HG02973 (cell line): ENCODE measurements around the gene TAF10.

Experiments used
- ATAC-seq: cut with Tn5 transposase; IDR thresholded peaks from one replicate; pipeline ENCODE4 v1.9.1; 2021; ENCODE audit warnings: moderate library complexity; ENCODE audit not compliant: unreplicated experiment

Gene TAF10

DNA sequence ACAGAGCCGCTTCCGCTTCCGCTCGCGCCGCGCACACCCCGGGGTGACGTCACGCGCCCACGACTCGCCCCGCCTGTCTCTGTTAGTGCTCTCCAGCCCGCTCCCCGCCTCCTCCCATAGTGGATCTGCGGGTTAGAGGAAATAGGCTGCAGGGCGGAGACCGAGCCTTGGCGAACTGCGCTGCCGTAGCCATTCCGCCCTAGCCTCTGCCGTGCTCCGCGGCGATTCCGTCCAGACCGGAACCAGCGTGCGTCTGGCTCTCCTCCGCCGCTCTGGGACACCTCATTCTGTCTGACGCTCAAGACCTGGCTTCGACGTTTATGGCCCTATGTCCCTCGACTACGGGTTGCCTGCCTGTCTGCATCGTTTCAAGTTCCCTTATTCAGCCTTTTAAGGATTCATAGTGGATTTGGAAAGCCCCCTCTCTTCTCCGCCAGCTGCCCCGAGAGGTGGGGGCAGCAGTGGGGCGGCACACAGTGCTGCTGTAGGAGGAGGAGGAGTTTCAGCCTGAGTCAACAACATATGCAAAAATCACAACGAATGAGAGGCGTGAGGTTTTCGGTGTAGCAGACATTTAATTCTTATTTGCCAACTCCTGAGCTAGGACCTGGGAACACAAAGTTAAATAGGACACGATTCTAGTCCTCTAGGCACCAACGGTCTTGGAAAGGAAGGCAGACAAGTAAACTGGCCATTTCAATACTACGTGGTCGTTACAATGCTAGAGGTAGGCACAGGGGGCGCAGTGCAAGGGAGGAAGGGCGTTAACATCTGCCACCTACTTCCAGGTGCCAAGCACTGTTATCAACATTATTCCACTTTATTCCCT lies at the start of gene TAF10:
TAF10 (minus strand) TSS at position 4 of the 829 bp plus-strand sequence. CDS start 27 bp downstream, outside the sequence.
- ATAC-seq = peak; percentile 79

DNA sequence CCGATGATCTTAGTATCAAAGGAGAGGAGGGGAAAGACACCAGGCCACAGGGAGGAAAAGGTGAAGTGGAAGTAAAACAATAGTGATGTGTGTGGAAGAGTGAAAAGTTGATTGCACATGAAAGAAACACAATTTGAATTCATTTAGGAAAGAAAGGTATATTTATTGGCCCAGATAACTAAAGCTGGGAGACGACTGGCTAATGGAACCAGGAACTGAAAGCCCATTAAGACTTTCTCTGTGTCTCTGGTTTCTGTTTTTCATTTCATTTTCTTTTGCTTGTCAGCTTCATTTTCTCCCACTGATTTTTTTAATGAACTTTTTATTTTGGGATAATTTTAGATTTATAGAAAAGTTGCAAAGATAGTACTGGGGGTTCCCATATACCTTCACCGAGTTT lies 48.7 kb upstream of the TAF10 start:
- ATAC-seq = no peak

DNA sequence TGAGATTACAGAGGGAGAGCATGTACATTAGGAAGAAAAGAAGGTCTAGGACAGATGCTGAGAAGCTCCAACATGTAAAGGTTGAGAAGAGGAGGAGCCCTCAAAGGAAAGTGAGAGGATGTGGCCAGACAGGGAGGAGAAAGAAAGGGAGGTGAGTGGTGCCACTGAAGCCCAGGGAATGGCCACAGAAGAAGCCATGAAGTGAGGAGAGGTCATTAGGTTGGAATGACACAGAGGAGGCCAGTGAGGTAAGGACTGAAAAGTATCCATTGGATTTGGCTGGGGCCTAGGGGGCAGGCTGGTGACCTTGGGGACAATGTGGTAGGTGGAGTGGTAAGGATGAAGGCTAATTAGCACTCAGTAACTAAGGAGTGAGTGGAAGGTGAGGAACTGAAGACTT lies 46.6 kb upstream of the TAF10 start:
- no peak for ATAC-seq

DNA sequence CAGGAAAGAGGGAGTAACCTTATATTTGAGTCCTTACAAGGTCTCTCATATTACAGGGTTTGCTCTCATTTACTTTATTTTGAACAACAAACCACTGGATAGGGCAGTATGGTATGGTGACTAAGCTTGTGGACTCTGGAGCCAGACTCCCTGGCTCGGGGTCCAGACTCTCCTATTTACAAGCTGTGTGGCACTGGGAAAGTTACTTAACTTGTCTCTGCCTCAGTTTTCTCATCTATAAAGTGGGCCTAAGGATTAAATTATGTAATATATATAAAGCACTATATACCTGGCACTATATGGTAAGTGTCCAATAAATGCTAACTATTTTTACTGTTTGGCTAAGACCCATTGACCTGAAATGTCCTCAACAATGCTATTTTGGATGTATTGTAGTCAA lies 45.3 kb upstream of the TAF10 start:
- no peak for ATAC-seq

GRCh38 chr11:6656936-6657335 lies 44.9 kb upstream of the TAF10 start:
- no peak for ATAC-seq

DNA sequence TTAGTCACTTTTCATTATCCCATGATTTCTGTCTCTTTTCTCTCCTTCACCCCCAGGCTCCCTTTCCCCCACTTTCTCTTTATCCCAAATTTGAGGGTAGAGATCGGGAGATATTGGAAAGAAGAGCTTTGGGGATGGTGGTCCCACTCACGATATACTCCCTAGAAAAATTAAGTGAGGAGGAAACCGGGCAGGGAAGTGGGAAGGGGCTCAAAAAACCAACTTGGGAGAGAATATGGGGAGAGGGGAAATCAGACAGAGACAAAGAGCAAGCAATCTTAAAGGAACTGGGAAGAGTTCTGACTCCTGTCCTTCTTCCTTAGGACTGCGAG lies 44.5 kb upstream of the TAF10 start:
- no peak for ATAC-seq

DNA sequence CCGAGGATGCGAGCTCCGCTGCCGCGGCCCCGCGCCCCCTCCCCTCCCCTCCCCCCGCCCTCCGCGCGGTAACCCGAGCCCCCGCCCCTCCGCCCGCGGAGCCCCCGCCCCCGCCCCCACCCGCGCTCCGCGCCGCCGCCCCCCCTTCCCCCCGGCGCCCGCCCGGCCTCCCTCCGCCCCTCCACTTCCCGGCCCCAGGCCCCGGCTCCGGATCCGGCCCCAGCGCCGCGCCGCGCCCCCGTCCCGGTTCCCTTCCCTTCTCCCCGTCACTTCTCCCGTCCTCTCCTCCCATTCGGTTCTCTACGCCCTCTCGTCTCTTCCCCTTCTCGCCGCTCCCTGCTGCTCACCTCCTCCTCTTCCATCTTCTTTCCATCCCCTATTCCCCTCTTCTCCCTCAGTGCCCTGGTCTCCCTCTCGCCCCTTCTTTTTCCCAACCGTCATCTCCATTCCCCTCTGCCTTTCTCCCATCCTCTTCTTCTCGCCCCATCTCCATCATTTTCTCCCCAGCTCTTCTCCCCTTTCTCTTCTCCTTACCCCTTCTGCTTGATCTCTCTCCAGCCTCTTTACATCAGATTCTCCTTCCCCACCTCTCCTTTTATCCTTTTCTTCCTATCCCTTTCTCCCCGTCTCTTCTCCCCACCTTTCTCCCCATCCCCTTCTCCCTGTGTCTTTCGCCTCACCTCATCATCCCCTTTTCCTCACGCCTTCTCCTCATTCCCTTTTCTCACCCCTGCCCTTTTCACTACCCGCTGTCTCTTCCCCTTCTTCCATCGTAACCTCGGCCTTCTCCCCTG lies 44.0 kb upstream of the TAF10 start, which contains the start of gene DCHS1:
DCHS1 (minus strand) TSS at position 20 of the 794 bp plus-strand sequence. CDS start 14,196 bp downstream, outside the sequence.
- no peak for ATAC-seq

DNA sequence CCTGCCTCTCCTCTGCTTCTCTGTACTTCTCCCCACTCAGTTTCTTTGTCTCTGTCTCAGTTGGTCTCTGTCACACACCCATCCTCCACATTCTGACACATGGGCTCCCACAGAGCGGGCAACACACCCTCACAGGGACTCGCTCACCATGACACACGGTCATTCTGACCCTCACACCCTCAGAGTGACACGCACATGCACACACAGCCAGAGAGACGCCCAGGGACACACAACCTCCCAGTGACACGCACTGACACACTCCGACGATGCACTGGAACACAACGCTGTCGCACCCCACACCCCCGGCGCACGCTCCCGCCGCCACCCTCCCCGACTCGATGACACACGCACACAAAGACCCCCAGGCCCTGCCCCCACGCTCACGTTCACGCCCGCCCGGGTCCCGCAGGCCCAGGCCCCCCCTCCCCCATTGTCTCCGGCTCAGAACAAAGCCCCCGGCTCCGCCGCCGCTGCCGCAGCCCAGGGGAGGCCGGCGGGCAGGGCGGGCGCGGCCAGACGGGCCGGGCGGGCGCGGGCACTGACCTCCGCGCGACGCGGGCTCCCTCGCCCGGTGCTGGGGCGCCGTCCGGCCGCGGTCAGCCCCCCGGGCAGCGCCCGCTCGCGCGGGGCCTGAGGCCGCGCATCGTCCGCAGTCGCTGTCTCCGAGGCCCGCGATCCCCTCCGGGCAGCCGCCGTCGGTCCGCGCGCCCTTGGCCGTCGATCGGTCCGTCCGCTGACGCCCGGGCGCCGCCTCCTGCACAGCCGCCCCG lies 43.2 kb upstream of the TAF10 start:
- no peak for ATAC-seq

GRCh38 chr11:6654281-6655019 lies 42.4 kb upstream of the TAF10 start:
- no peak for ATAC-seq

GRCh38 chr11:6653656-6654055 lies 41.6 kb upstream of the TAF10 start:
- ATAC-seq = no peak

GRCh38 chr11:6653097-6653496 lies 41.1 kb upstream of the TAF10 start:
- ATAC-seq = no peak

DNA sequence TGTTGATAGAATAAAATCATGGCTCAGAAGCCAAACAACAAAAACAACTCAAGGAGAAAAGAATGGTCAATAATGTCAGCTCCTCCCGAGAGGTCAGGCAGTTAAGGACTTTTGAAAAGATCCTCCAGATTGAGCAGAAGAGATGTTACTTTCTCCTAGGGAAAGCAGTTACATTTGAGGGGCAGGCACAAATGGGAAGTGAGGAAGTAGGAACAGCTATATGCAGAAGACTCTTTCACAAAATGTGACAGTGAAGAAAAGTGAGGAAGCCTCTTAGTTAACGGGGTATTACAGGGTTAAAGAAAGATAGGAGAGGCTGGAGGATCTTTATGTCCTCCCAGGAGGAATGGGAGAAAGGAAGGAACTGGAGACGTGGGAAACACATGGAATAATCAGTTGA lies 40.2 kb upstream of the TAF10 start:
- ATAC-seq = no peak

GRCh38 chr11:6650980-6651379 lies 39.0 kb upstream of the TAF10 start:
- ATAC-seq = no peak

DNA sequence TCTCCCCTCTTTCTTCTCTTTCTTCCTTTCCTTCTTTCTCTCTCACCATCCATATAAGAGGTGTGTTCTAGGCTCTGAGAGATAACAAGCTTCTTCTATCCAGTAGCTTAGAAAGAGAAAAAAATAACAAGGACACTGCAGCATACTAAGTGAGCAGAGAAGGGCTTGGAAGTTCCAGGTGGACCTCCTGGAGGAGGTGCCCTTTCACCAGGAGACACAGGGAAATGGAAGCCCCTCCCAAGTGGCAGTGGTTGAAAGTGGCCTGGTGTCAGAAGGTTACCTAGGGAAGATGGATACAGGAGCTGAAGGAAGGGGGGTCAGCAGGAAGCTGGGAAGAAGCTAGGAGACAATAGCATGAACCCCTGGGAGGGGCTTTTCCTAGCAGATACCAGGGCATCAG lies 38.1 kb upstream of the TAF10 start:
- ATAC-seq = no peak

- ATAC-seq = no peak
Measured at GRCh38 chr11:6648501-6648900, 36.5 kb upstream of the TAF10 start.

GRCh38 chr11:6647836-6648235 lies 35.8 kb upstream of the TAF10 start:
- no peak for ATAC-seq

DNA sequence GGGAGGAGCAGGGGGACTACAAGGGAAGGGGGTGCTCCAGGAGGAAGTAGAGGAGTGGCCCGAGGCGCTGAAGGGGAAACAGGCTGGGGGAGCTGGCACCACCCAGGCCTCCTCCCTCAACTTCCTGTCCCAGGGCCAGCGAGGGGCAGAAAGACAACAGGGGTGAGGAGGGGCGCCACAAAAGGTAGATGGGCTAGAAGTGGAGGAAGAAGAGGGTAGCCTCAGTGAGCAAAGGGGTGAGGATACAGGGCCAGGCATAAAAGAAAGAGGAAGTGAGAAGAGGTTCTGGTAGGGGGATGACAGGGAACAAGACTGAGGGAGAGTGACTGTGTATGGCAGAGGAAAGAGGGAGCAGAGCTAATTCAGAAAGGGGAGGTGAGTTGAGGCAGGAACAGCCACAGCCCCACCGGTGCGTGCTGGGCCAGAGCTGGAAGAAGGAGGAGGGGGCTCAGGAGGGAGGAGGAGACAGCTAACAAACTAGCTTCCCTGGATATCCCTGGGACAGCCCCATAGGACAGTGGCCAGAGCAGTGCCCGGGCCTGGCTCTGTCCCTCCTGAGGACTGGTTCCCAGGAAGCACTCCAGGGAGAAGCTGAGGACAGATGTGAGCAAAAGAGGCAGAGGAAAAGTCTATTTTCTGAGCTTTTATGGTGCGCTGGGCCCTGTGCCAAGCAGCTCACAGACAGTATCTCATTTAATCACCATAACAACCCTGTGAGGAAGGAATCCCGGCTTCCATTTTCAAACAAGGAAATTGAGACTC lies 35.1 kb upstream of the TAF10 start:
- peak; percentile 91 for ATAC-seq

GRCh38 chr11:6646576-6646917 lies 34.5 kb upstream of the TAF10 start:
- ATAC-seq = peak; percentile 3

DNA sequence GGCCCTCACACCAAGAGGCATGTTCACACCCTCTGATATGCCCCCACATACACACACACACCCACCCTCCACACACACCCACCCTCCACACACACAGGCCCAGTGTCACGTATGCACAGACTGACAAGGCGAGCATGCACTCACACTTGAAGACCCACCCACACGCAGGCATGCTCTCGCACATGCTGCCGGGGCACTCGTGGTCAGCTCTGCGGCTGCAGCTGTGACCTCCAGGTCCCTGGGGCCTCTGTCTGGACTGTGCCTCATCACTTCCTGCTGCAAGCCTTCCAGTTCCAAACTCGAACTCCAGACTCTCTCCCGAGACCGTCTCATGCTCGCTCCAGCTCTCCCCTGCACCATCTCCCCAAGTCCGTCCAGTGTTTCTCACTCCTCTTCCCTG lies 34.1 kb upstream of the TAF10 start:
- ATAC-seq = no peak

DNA sequence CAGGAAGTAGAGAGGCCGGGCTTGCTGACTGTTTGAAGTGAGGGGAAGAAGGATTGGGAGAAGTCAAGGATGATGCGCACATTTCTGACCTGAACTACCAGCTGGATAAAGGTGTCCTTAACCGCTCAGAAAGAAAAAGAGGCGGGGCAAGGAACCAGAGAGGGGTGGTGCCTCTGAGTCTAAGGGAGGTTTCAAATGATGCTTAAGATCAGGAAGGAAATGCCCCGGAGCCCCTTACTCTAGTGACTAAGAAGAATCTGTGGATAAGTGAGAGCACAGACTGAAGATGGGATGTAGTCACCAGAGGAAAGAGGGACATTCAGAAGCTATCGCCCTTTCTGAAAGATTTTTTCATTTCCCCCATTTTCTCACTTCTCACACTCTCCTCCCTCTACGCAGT lies 30.9 kb upstream of the TAF10 start:
- no peak for ATAC-seq
